ENCODE data around the gene BMAL1.
A peak's percentile ranks its signal among the peaks of the same experiment; 100 is the strongest.
"Not testable (repeated sequence)": the region's sequence is repeated elsewhere in the genome, so short reads cannot be mapped to it uniquely, and the experiment has no call there.

BMAL1 gene

GRCh38 chr11:13277768-13278608 is at the start of gene BMAL1:
Gene BMAL1 (plus strand): TSS chr11:13277790. CDS start chr11:13354309, 76,519 bp downstream.
- DNase-seq (ENCODE audit: low read depth): peak; percentile 12

GRCh38 chr11:13228572-13228971 is 49.0 kb upstream of the BMAL1 start:
- DNase-seq (ENCODE audit: low read depth): no peak

GRCh38 chr11:13229136-13229535 is 48.5 kb upstream of the BMAL1 start:
- DNase-seq (ENCODE audit: low read depth): no peak

GRCh38 chr11:13229711-13230318 is 47.8 kb upstream of the BMAL1 start:
- no peak for DNase-seq (ENCODE audit: low read depth)

GRCh38 chr11:13233173-13233745 is 44.3 kb upstream of the BMAL1 start:
- no peak for DNase-seq (ENCODE audit: low read depth)

GRCh38 chr11:13235895-13236294 is 41.7 kb upstream of the BMAL1 start:
- DNase-seq (ENCODE audit: low read depth): no peak

- DNase-seq (ENCODE audit: low read depth): no peak
Measured at GRCh38 chr11:13236626-13237025, 41.0 kb upstream of the BMAL1 start.

GRCh38 chr11:13237761-13238160 is 39.8 kb upstream of the BMAL1 start:
- DNase-seq (ENCODE audit: low read depth): no peak

GRCh38 chr11:13238879-13239514 is 38.6 kb upstream of the BMAL1 start:
- DNase-seq (ENCODE audit: low read depth): peak; percentile 35

- DNase-seq (ENCODE audit: low read depth): no peak
Measured at GRCh38 chr11:13242564-13242963, 35.0 kb upstream of the BMAL1 start.

GRCh38 chr11:13247606-13248296 is 29.8 kb upstream of the BMAL1 start:
- no peak for DNase-seq (ENCODE audit: low read depth)

- no peak for DNase-seq (ENCODE audit: low read depth)
Measured at GRCh38 chr11:13249177-13249576, 28.4 kb upstream of the BMAL1 start.

- no peak for DNase-seq (ENCODE audit: low read depth)
Measured at GRCh38 chr11:13249992-13250391, 27.6 kb upstream of the BMAL1 start.

GRCh38 chr11:13251966-13252365 is 25.6 kb upstream of the BMAL1 start:
- no peak for DNase-seq (ENCODE audit: low read depth)

- no peak for DNase-seq (ENCODE audit: low read depth)
Measured at GRCh38 chr11:13252438-13252837, 25.2 kb upstream of the BMAL1 start.

GRCh38 chr11:13256216-13256615 is 21.4 kb upstream of the BMAL1 start:
- DNase-seq (ENCODE audit: low read depth): no peak

- DNase-seq (ENCODE audit: low read depth): not testable (repeated sequence)
Measured at GRCh38 chr11:13258061-13258460, 19.5 kb upstream of the BMAL1 start.

- no peak for DNase-seq (ENCODE audit: low read depth)
Measured at GRCh38 chr11:13258855-13259254, 18.7 kb upstream of the BMAL1 start.

- no peak for DNase-seq (ENCODE audit: low read depth)
Measured at GRCh38 chr11:13259374-13259773, 18.2 kb upstream of the BMAL1 start.

- DNase-seq (ENCODE audit: low read depth): no peak
Measured at GRCh38 chr11:13260201-13260962, 17.2 kb upstream of the BMAL1 start.

- no peak for DNase-seq (ENCODE audit: low read depth)
Measured at GRCh38 chr11:13260963-13261588, 16.5 kb upstream of the BMAL1 start.

All from stimulated activated CD8-positive, alpha-beta memory T cell treated with anti-CD3 and anti-CD28 coated beads, Interleukin-12 subunit alpha, Interleukin-12 subunit beta, amount 100 ng/mL, for 1 hour (primary cell).